Upper lobe of left lung (tissue), 6 donors: ENCODE data around the gene ARHGAP45. TPM values are rescaled to one million over a fixed set of nuclear protein-coding genes. Genes with fewer than 3 reads are reported as not detected.

Experiments used
- ATAC-seq, 2 donors: fragments of 200-7000 bp; cut with Tn5 transposase; one replicate each; pipeline ENCODE4 v1.9.1; 2022; ENCODE audit warnings: mild to moderate bottlenecking in 2 of 2, moderate library complexity in 2 of 2; ENCODE audit not compliant: low FRiP score in 2 of 2
- DNase-seq, 2 donors: peaks; one replicate each; pipeline ENCODE4 v3.0.0-alpha.2; 2019 to 2020
- H3K27ac ChIP-seq, 4 donors: fragments of 200-600 bp; sonication (generic); one replicate each; pipeline ENCODE4 v1.5.1; 2016 to 2019
- H3K27me3 ChIP-seq, 4 donors: fragments of 200-600 bp; sonication (generic); one replicate each; pipeline ENCODE4 v1.5.1; 2017 to 2019
- H3K36me3 ChIP-seq, 4 donors: fragments of 200-600 bp; sonication (generic); one replicate each; pipeline ENCODE4 v1.5.1; 2016 to 2019
- H3K4me1 ChIP-seq, 4 donors: fragments of 200-600 bp; sonication (generic); one replicate each; pipeline ENCODE4 v1.5.1; 2018 to 2019
- H3K4me3 ChIP-seq, 4 donors: fragments of 200-600 bp; sonication (generic); one replicate each; pipeline ENCODE4 v1.5.1; 2017 to 2019; ENCODE audit warnings: mild to moderate bottlenecking in 2 of 4, moderate library complexity in 1 of 4
- H3K9me3 ChIP-seq, 4 donors: fragments of 200-600 bp; sonication (generic); one replicate each; pipeline ENCODE4 v1.5.1; 2018 to 2019
- EP300 ChIP-seq, 4 donors: sonication (generic); formaldehyde crosslinking; IDR thresholded peaks; one replicate each; pipeline ENCODE4 v1.5.1; 2017; ENCODE audit warnings: antibody characterized with exemption in 4 of 4, control low read depth in 2 of 4
- POLR2A ChIP-seq, 4 donors: fragments of 450-650 bp; IDR thresholded peaks; one replicate each; pipeline ENCODE4 v1.5.1; 2016 to 2017; ENCODE audit warnings: antibody characterized with exemption in 4 of 4, mild to moderate bottlenecking in 2 of 4
- POLR2AphosphoS5 ChIP-seq, 2 donors: sonication (generic); formaldehyde crosslinking; IDR thresholded peaks; one replicate each; pipeline ENCODE4 v1.5.1; 2017; ENCODE audit warnings: antibody characterized with exemption in 2 of 2
- WGBS, 2 donors: methylation state at CpG; one replicate each; pipeline ENCODE4 v1.1.5; 2017 to 2018; 5-methylcytosine and 5-hydroxymethylcytosine counted together
- total RNA-seq, 6 donors: library from RNA; depleted of rRNA in 4 of 6; stranded (reverse); fragments of >200 nt in 4 of 6; gene quantifications; one replicate each; pipeline versions ENCODE4 v1.1.0 to v1.2.1, GENCODE V29; 2016 to 2021
- TF ChIP-seq, protein P1 (sequence below), 6 experiments: fragments of 450-650 bp in 4 of 6; fragments of 200-600 bp in 2 of 6; sonication (generic) in 2 of 6; IDR thresholded peaks; one replicate each; pipeline ENCODE4 v1.5.1; 2016 to 2019; ENCODE audit warnings: antibody characterized with exemption in 6 of 6
- donor health status: DM: no; HTN: no; CAD: no; lungs with moderate emphysema.
- donor health status: DM: no; HTN: yes; CAD: no; lungs with severe emphysema.

The ARHGAP45 gene
- total RNA-seq, 6 donors from 2014 or later = 91.6 to 332 (median 123) TPM

GRCh38 chr19:1070931-1071791 is 4.2 kb downstream of the ARHGAP45 start:
- peak in 1 of 2 donors; percentile 87 for DNase-seq
- Histone ChIP-seq H3K4me3 (no peak overlapping the region), H3K36me3 (peaks cover 0 to 25% (median 14%) of the 10 kb centered on the region in 4 donors), H3K9me3 (no peaks in the 10 kb centered on the region), H3K27me3 (peaks cover 0 to 9% (median 0%) of the 10 kb centered on the region in 4 donors), H3K27ac (peak overlapping the region in 2 of 4 donors; percentile 21 to 91), H3K4me1 (peaks cover 69 to 99% (median 71%) of the 10 kb centered on the region in 4 donors)
- ATAC-seq = no peak
- TF ChIP-seq POLR2AphosphoS5 (IDR thresholded peaks at IDR 0.05) (no peak), POLR2A (IDR thresholded peaks at IDR 0.05) (no peak), EP300 (IDR thresholded peaks at IDR 0.05) (no peak)
- TF ChIP-seq, protein P1, sequence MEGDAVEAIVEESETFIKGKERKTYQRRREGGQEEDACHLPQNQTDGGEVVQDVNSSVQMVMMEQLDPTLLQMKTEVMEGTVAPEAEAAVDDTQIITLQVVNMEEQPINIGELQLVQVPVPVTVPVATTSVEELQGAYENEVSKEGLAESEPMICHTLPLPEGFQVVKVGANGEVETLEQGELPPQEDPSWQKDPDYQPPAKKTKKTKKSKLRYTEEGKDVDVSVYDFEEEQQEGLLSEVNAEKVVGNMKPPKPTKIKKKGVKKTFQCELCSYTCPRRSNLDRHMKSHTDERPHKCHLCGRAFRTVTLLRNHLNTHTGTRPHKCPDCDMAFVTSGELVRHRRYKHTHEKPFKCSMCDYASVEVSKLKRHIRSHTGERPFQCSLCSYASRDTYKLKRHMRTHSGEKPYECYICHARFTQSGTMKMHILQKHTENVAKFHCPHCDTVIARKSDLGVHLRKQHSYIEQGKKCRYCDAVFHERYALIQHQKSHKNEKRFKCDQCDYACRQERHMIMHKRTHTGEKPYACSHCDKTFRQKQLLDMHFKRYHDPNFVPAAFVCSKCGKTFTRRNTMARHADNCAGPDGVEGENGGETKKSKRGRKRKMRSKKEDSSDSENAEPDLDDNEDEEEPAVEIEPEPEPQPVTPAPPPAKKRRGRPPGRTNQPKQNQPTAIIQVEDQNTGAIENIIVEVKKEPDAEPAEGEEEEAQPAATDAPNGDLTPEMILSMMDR (IDR thresholded peaks at IDR 0.05) = no peak
- WGBS, 2 donors = 55 to 59% methylated on average over 33 to 83 of the region's 99 CpGs

DNA sequence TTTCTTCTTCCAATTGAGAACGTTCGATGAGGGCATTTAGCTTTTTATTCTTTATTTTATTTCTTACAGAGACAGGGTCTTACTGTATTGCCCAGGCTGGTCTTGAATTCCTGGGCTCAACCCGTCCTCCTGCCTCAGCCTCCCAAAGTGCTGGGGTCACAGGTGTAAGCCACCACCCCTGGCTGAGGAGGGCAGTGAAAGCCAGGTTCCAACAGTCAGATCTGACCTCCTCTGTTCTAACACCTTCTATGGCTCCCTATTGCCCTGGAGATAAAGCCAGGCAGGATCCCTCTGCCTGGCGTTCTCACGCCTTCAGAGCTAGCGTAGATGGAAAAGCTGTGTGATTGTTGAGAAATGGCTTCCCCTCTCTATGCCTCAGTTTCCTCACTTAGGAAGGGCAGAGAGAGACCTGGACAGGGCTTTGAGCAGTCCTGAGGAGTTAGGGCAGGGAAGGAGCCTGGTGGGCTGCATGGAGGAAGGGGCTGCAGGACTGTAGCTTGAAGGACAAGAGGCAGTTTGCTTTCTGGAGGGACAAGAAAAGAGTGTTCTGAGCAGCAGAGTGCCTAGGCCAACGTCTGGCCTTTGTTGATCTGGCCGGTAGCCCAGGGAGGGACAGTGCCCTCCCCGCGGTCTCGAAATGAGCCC is 5.5 kb downstream of the ARHGAP45 start:
- H3K27ac ChIP-seq = peak overlapping the region in 1 of 4 donors; percentile 40
- no peaks in the 10 kb centered on the region for H3K9me3 ChIP-seq
- TF ChIP-seq POLR2A (IDR thresholded peaks at IDR 0.05) = no peak
- TF ChIP-seq, protein P1 (IDR thresholded peaks at IDR 0.05) = no peak
- DNase-seq (no peak), ATAC-seq (no peak)
- H3K4me1 ChIP-seq = peaks cover 67 to 98% (median 71%) of the 10 kb centered on the region in 4 donors
- peaks cover 0 to 25% (median 14%) of the 10 kb centered on the region in 4 donors for H3K36me3 ChIP-seq
- peaks cover 0 to 6% (median 0%) of the 10 kb centered on the region in 4 donors for H3K27me3 ChIP-seq
- H3K4me3 ChIP-seq = no peak overlapping the region
- 85 to 93% methylated on average over 11 of the region's 11 CpGs for WGBS, 2 donors

- peaks cover 0 to 30% (median 16%) of the 10 kb centered on the region in 4 donors for H3K36me3 ChIP-seq
- H3K9me3 ChIP-seq = no peaks in the 10 kb centered on the region
- ATAC-seq = no peak
- WGBS, 2 donors = 74 to 97% methylated on average over 2 to 30 of the region's 30 CpGs
- H3K27ac ChIP-seq = peak overlapping the region in 2 of 4 donors; percentile 74 to 80
- TF ChIP-seq POLR2AphosphoS5 (IDR thresholded peaks at IDR 0.05) (no peak), EP300 (IDR thresholded peaks at IDR 0.05) (no peak), POLR2A (IDR thresholded peaks at IDR 0.05) (no peak)
- TF ChIP-seq, protein P1 (IDR thresholded peaks at IDR 0.05) = no peak
- H3K27me3 ChIP-seq = peaks cover 0 to 6% (median 0%) of the 10 kb centered on the region in 4 donors
- H3K4me1 ChIP-seq = peaks cover 62 to 94% (median 70%) of the 10 kb centered on the region in 4 donors
- peak overlapping the region in 1 of 4 donors; percentile 41 for H3K4me3 ChIP-seq
- peak in 1 of 2 donors; percentile 80 for DNase-seq
These were observed 6.3 kb downstream of the ARHGAP45 start for GRCh38 chr19:1073063-1073955.

DNA sequence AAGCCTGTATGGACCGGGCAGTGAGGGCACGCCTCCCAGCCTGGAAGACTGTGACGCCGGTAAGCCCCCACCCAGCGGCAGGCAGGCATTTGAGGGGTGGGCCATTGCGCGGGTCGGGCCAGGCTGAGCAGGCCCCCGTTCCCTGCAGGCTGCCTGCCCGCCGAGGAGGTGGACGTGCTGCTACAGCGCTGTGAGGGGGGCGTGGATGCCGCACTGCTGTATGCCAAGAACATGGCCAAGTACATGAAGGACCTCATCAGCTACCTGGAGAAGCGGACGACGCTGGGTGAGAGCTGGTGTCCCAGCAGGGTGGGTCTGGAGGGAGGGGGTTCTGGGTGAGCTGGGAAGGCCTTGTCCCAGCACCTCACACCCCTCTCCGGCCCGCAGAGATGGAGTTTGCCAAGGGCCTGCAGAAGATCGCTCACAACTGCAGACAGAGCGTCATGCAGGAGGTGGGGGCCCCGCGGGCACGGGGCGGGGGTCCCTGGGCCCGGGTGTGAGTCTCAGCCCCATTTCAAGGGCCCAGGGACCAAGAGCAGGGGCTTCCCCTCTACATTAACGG is 7.1 kb downstream of the ARHGAP45 start:
- DNase-seq = no peak
- Histone ChIP-seq H3K4me3 (peak overlapping the region in 3 of 4 donors; percentile 26 to 41 (median 39)), H3K9me3 (no peaks in the 10 kb centered on the region), H3K27me3 (peaks cover 0 to 6% (median 0%) of the 10 kb centered on the region in 4 donors), H3K27ac (peak overlapping the region; percentile 40 to 80 (median 62)), H3K36me3 (peaks cover 0 to 36% (median 20%) of the 10 kb centered on the region in 4 donors), H3K4me1 (peaks cover 55 to 87% (median 62%) of the 10 kb centered on the region in 4 donors)
- TF ChIP-seq EP300 (IDR thresholded peaks at IDR 0.05) = no peak
- TF ChIP-seq, protein P1 (IDR thresholded peaks at IDR 0.05) = no peak
- no peak for TF ChIP-seq POLR2A (IDR thresholded peaks at IDR 0.05)
- TF ChIP-seq POLR2AphosphoS5 (IDR thresholded peaks at IDR 0.05) = no peak
- WGBS, 2 donors = 67 to 82% methylated on average over 17 to 25 of the region's 28 CpGs
- no peak for ATAC-seq
